ENCODE measurements around the gene CA12.

GRCh38 chr15:63330926-63331325 is 50.7 kb downstream of the CA12 start:
- TF ChIP-seq, protein P1, sequence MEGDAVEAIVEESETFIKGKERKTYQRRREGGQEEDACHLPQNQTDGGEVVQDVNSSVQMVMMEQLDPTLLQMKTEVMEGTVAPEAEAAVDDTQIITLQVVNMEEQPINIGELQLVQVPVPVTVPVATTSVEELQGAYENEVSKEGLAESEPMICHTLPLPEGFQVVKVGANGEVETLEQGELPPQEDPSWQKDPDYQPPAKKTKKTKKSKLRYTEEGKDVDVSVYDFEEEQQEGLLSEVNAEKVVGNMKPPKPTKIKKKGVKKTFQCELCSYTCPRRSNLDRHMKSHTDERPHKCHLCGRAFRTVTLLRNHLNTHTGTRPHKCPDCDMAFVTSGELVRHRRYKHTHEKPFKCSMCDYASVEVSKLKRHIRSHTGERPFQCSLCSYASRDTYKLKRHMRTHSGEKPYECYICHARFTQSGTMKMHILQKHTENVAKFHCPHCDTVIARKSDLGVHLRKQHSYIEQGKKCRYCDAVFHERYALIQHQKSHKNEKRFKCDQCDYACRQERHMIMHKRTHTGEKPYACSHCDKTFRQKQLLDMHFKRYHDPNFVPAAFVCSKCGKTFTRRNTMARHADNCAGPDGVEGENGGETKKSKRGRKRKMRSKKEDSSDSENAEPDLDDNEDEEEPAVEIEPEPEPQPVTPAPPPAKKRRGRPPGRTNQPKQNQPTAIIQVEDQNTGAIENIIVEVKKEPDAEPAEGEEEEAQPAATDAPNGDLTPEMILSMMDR (IDR thresholded peaks at IDR 0.05) = no peak
- TF ChIP-seq POLR2A (IDR thresholded peaks at IDR 0.05) = no peak

All from Peyer's patch (tissue), 4 donors.